Right atrium auricular region (tissue), 2 donors: ENCODE data around the gene PPM1B. TPM values are rescaled to one million over a fixed set of nuclear protein-coding genes. Genes with fewer than 3 reads are reported as not detected.
"Not testable (repeated sequence)": the region's sequence is repeated elsewhere in the genome, so short reads cannot be mapped to it uniquely, and the experiment has no call there.

ENCODE experiments used
- DNase-seq: peaks from one replicate; pipeline ENCODE4 v3.0.0-alpha.2; 2019; ENCODE audit warnings: low spot score
- H3K27ac ChIP-seq, 2 donors: fragments of 200-600 bp; sonication (generic); 1 replicate in 1 of 2; 2 replicates in 1 of 2; pipeline ENCODE4 v1.5.1; 2016 to 2019
- H3K27me3 ChIP-seq, 2 donors: fragments of 200-600 bp; sonication (generic); one replicate each; pipeline versions ENCODE4 v1.5.1 to v1.6.0; 2017 to 2019
- H3K36me3 ChIP-seq: fragments of 200-600 bp; sonication (generic); one replicate; pipeline ENCODE4 v1.5.1; 2016
- H3K4me1 ChIP-seq, 2 donors: fragments of 200-600 bp; sonication (generic); one replicate each; pipeline versions ENCODE4 v1.5.1 to v1.6.0; 2017 to 2019
- H3K4me3 ChIP-seq, 2 donors: fragments of 200-600 bp; sonication (generic); 1 replicate in 1 of 2; 2 replicates in 1 of 2; pipeline ENCODE4 v1.5.1; 2017 to 2019; ENCODE audit warnings: mild to moderate bottlenecking in 1 of 2, moderate library complexity in 1 of 2
- H3K9me3 ChIP-seq, 2 donors: fragments of 200-600 bp; sonication (generic); one replicate each; pipeline ENCODE4 v1.5.1; 2019
- CTCF ChIP-seq, 2 donors: fragments of 200-600 bp; sonication (generic); IDR thresholded peaks; one replicate each; pipeline ENCODE4 v1.5.1; 2019; ENCODE audit warnings: antibody characterized with exemption in 2 of 2
- total RNA-seq, 2 donors: library from RNA; depleted of rRNA; stranded (reverse); fragments of >200 nt; gene quantifications; one replicate each; pipeline ENCODE4 v1.1.0, GENCODE V29; 2016

Gene PPM1B
- total RNA-seq, 2 donors from 2014 or later: 21.4 to 38.6 TPM

- no peak for TF ChIP-seq CTCF (IDR thresholded peaks at IDR 0.05)
- no peaks in the 10 kb centered on the region for H3K4me1 ChIP-seq
- no peaks in the 10 kb centered on the region for H3K9me3 ChIP-seq
- no peak for DNase-seq
- H3K27ac ChIP-seq: no peak overlapping the region
- no peak overlapping the region for H3K4me3 ChIP-seq
- no peaks in the 10 kb centered on the region for H3K36me3 ChIP-seq
- no peaks in the 10 kb centered on the region for H3K27me3 ChIP-seq
Observed at GRCh38 chr2:44200759-44201158, 32.1 kb downstream of the PPM1B start.

GRCh38 chr2:44201648-44202165 is 33.0 kb downstream of the PPM1B start:
- no peak overlapping the region for H3K27ac ChIP-seq
- no peak overlapping the region for H3K4me3 ChIP-seq
- no peak for TF ChIP-seq CTCF (IDR thresholded peaks at IDR 0.05)
- no peak for DNase-seq
- H3K4me1 ChIP-seq: no peaks in the 10 kb centered on the region
- no peaks in the 10 kb centered on the region for H3K9me3 ChIP-seq
- H3K27me3 ChIP-seq: no peaks in the 10 kb centered on the region
- no peaks in the 10 kb centered on the region for H3K36me3 ChIP-seq

GRCh38 chr2:44203542-44203941 is 34.9 kb downstream of the PPM1B start:
- no peak overlapping the region for H3K4me3 ChIP-seq
- no peaks in the 10 kb centered on the region for H3K27me3 ChIP-seq
- no peak overlapping the region for H3K27ac ChIP-seq
- H3K4me1 ChIP-seq: no peaks in the 10 kb centered on the region
- no peaks in the 10 kb centered on the region for H3K9me3 ChIP-seq
- H3K36me3 ChIP-seq: no peaks in the 10 kb centered on the region
- no peak for TF ChIP-seq CTCF (IDR thresholded peaks at IDR 0.05)
- no peak for DNase-seq

GRCh38 chr2:44205169-44205568 is 36.5 kb downstream of the PPM1B start:
- no peaks in the 10 kb centered on the region for H3K27me3 ChIP-seq
- DNase-seq: no peak
- H3K36me3 ChIP-seq: peaks cover 10% of the 10 kb centered on the region
- no peaks in the 10 kb centered on the region for H3K4me1 ChIP-seq
- no peaks in the 10 kb centered on the region for H3K9me3 ChIP-seq
- TF ChIP-seq CTCF (IDR thresholded peaks at IDR 0.05): no peak
- H3K4me3 ChIP-seq: no peak overlapping the region
- H3K27ac ChIP-seq: no peak overlapping the region

- H3K9me3 ChIP-seq: no peaks in the 10 kb centered on the region
- TF ChIP-seq CTCF (IDR thresholded peaks at IDR 0.05): no peak
- H3K27ac ChIP-seq: no peak overlapping the region
- H3K4me3 ChIP-seq: no peak overlapping the region
- no peak for DNase-seq
- peaks cover 16% of the 10 kb centered on the region for H3K36me3 ChIP-seq
- H3K27me3 ChIP-seq: no peaks in the 10 kb centered on the region
- no peaks in the 10 kb centered on the region for H3K4me1 ChIP-seq
Observed at GRCh38 chr2:44207102-44207501, 38.4 kb downstream of the PPM1B start.

- H3K9me3 ChIP-seq, H3K27ac ChIP-seq, DNase-seq, H3K27me3 ChIP-seq, H3K4me1 ChIP-seq, H3K4me3 ChIP-seq: not testable (repeated sequence)
- H3K36me3 ChIP-seq: peaks cover 16% of the 10 kb centered on the region
Observed at GRCh38 chr2:44207648-44208047, 39.0 kb downstream of the PPM1B start.
